ENCODE results near the gene TOMM20L.
"Not testable (repeated sequence)": the region's sequence is repeated elsewhere in the genome, so short reads cannot be mapped to it uniquely, and the experiment has no call there.

The TOMM20L gene

DNA sequence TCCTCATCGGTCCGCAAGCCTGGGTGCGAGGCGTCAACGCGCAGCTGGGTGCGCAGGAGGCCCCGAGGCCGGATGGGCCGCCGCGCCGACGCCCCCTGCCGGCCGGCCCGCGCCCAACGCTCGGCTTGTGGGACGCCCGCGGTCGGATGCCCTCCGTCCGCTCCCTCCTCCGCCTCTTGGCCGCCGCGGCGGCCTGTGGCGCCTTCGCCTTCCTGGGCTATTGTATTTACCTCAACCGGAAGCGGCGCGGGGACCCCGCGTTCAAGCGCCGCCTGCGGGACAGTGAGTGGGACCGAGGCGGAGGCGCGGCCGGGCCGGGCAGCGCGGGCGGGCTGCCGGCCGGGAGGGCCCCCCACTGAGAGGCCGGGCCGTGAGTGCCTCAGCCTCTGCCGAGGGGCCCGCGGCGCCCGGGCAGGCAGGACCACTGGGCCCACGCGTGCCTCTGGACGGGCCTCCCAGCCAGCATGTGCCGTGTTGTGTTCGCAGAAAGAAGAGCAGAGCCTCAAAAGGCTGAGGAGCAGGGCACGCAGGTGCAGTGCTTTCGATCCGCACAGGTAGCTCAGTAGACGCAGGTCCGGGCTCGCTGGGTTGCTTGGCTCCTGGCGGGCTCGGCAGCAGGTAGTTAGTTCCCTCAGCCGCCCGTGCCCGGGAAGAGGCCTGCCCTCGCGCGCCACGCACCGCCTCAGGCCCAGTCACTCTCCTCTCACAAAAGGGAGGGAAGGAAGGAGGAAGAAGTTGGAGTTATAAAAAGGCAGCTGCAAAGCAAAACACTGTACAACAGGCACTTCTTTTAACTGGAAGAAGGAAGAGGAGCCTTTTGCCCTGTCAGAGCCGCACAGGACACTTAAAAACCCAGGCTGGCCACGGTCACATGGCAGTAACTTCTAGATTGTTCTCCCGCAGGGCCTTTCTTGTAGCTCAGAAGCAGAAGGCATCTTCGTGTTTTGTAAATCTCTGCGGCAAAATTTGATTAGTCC, at the start of gene TOMM20L:
Gene TOMM20L, plus strand, starts transcription at position 119 of the 977 bp plus-strand sequence. Its CDS starts 28 bp downstream, at position 147.
- DNase-seq (ENCODE audit: low read depth) = peak; percentile 69

- no peak for DNase-seq (ENCODE audit: low read depth)
Observed at GRCh38 chr14:58353516-58354299, 42.0 kb upstream of the TOMM20L start.

GRCh38 chr14:58354808-58355207, 40.9 kb upstream of the TOMM20L start:
- DNase-seq (ENCODE audit: low read depth) = no peak

- no peak for DNase-seq (ENCODE audit: low read depth)
Observed at GRCh38 chr14:58356268-58356667, 39.5 kb upstream of the TOMM20L start.

- not testable (repeated sequence) for DNase-seq (ENCODE audit: low read depth)
Observed at GRCh38 chr14:58362272-58362671, 33.5 kb upstream of the TOMM20L start.

DNA sequence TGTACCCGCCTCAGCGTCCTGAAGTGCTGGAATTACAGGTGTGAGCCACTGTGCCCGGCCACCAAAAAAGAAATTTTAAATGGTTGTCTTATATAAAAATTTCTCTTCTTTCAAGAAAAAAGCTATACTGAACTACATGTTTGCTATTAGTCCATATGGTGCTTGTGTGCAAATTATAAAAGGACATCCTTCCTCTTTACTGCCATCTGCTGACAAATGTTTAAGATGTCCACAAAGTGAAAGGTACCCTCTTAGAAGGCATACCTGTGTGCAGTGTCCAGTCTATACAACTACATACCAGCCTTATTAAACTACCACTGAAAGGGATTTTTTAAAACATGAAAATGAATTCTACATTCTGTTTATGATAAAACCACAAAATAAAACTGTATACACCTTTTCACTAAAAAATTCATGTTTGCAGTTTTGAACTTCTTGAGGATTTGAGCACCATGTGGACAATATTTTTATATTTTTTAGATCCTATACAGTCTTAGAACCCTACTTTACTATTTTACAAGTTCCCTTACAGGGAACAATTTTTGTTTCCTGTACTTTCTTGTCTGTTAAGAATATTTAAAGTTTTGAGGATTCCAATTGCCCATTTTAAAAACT, 32.8 kb upstream of the TOMM20L start:
- no peak for DNase-seq (ENCODE audit: low read depth)

GRCh38 chr14:58364316-58364715, 31.4 kb upstream of the TOMM20L start:
- no peak for DNase-seq (ENCODE audit: low read depth)

GRCh38 chr14:58367296-58367695, 28.4 kb upstream of the TOMM20L start:
- no peak for DNase-seq (ENCODE audit: low read depth)

DNA sequence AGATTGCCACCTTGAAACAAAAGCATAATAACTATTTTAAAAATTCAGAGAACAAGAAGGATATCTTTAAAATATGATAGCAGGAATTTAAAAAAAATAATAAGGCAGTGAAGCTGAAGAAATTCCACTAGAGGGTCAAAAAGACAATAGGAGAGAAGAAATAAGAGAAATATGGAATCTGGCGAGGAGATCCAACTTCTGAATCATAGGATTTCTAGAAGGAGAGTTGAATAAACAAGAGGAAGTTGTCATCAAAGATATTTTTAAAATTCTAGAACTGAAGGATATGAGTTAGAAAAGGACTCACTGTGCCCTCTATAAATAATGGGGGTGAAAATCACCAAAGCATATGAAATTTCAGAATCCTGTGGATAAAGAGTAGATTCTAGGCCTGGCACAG, 26.8 kb upstream of the TOMM20L start:
- DNase-seq (ENCODE audit: low read depth) = no peak

DNA sequence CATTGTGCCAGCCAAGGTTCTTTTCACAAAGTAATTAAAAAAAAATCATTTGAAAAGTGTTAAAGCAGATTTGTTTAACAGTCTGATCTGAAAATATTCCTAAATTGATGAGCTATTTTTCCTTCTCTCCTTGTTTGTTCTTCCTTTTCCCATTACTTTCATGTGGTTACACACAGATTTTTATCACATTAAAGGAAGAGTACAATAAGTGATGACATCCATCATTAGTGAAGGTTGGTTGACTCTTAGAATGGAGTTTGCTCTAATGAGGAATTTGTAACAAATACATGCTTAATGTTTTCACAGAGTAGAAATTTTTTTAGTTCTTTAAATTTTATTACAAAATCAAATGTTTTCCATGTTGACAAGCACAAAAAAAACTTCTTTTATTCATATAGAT, 18.9 kb upstream of the TOMM20L start:
- no peak for DNase-seq (ENCODE audit: low read depth)

DNA sequence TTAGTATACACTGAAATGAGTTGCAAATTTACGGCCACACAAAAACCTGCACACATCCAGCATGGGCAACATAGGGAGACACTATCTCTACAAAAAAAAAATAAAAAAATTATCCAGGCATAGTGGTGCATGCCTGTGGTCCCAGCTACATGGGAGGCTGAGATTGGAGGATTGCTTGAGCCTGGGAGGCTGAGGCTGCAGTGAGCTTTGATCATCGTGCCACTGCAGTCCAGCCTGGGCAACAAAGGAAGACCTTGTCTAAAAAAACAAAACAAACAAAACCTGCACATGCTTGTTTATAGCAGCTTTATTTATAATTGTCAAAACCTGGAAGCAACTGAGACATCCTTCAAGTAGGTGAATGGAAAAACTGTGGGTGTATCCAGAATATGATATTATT, 4.9 kb upstream of the TOMM20L start:
- no peak for DNase-seq (ENCODE audit: low read depth)

DNA sequence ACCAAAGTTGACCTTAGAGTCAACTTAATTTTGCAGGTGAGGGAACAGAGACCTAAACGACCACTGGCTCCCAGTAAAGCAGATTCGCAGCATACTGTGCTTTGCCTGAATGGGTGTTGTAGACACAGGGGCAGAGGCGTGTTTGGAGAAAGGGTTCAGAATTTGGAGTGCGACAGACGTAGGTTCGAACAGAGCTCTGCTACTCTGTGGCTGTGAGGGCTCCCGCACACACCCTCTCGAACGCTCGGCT, 243 bp upstream of the TOMM20L start:
- no peak for DNase-seq (ENCODE audit: low read depth)

GRCh38 chr14:58397156-58397555, 1.4 kb downstream of the TOMM20L start:
- no peak for DNase-seq (ENCODE audit: low read depth)

DNA sequence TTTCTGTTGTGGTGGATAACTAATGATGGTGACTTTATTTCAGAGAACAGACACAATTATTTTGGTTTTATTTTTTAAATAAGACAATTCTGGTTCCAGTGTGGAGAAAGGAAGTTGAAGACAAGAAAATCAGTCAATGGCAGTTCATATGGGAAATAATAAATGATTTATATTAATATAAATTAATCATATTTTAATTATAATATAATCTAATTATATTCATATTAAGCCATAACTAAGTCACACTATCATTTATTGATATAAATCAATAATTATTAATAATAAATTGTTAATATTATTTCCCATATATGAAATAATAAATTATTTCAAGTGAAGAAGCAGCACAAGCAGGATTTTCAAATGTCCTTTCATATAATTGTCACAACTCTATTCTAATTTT, 2.8 kb downstream of the TOMM20L start:
- no peak for DNase-seq (ENCODE audit: low read depth)

DNA sequence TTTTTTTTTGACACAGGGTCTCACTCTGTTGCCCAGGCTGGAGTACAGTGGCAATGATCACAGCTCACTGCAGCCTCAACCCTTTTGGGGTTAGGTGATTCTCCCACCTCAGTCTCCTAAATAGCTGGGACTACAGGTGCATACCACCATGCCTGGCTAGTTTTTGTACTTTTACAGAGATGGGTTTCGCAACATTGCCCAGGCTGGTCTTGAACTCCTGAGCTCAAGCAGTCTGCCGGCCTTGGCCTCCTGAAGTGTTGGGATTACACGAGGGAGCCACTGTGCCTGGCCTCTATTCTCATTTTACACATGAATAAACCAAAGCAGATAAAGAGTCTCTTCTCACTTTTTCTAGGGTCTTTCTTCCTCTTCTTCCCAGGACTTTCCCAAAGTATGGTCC, 3.2 kb downstream of the TOMM20L start:
- DNase-seq (ENCODE audit: low read depth) = no peak

GRCh38 chr14:58401587-58401986, 5.9 kb downstream of the TOMM20L start:
- DNase-seq (ENCODE audit: low read depth) = no peak

- no peak for DNase-seq (ENCODE audit: low read depth)
Observed at GRCh38 chr14:58408681-58409215, 13.0 kb downstream of the TOMM20L start.

- no peak for DNase-seq (ENCODE audit: low read depth)
Observed at GRCh38 chr14:58414845-58415244, 19.1 kb downstream of the TOMM20L start.

GRCh38 chr14:58415636-58416547, 20.2 kb downstream of the TOMM20L start:
- DNase-seq (ENCODE audit: low read depth) = no peak

GRCh38 chr14:58416934-58417333, 21.2 kb downstream of the TOMM20L start:
- DNase-seq (ENCODE audit: low read depth) = not testable (repeated sequence)

- DNase-seq (ENCODE audit: low read depth) = peak; percentile 19
Observed at GRCh38 chr14:58426670-58427280, 31.0 kb downstream of the TOMM20L start.
